ENCODE data around the gene NUBPL.

The NUBPL gene

GRCh38 chr14:31561155-31561846 lies at the start of gene NUBPL:
Gene NUBPL, plus strand, starts transcription at chr14:31561404. Its CDS starts 36 bp downstream, at chr14:31561440.
- DNase-seq, result peak; percentile 98

DNA sequence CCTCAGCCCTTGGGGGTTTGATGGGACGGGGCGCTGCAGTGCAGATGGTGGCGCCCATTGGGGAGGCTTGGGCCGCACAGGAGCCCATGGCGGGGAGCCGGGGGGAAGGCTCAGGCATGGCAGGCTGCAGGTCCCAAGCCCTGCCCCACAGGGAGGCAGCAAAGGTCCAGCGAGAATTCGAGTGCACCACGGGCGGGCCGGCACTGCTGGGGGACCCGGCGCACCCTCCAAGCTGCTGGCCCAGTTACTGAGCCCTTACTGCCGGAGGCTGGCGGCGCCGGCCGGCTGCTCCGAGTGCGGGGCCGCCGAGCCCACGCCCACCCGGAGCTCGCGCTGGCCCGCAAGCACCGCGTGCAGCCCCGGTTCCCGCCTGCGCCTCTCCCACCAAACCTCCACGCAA lies 34.1 kb upstream of the NUBPL start:
- no peak for DNase-seq

GRCh38 chr14:31527546-31527945 lies 33.7 kb upstream of the NUBPL start:
- DNase-seq, result no peak

GRCh38 chr14:31529053-31529452 lies 32.2 kb upstream of the NUBPL start:
- DNase-seq, result no peak

GRCh38 chr14:31530136-31530535 lies 31.1 kb upstream of the NUBPL start:
- no peak for DNase-seq

DNA sequence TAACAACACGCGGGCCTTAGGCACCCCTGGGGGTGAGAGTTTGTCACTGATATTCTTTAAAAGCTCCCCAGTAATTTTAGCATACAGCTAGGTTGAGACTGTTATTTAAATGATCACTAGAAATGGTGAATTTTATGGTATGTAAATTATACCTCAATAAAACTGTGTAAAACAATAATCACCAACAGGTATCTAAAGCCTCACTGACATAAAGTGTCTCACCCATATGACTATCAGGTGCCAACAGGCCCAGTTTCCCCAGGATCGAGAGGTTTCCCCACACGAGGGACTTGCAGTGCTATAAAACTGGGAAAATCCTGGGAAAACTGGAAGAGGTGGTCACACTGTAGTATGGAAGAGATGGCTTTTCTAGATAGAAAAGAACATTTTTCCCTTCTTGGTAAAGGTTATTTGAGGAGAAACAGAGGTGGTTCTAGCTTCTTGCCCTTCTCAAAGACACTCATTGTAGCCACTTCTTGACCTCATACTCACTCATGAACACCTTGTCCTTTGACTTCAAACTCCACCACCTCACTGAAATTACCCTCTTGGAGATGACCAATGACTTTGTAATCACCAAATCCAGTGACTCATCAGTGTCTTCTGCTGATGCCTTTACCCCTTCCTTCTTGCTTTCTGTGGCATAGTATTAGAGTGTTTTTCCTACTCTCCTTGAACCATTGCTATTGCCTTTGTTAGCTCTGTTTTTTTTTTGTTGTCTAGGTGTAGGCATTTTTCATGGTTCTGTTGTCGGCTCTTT lies 24.8 kb upstream of the NUBPL start:
- no peak for DNase-seq

GRCh38 chr14:31541702-31542101 lies 19.5 kb upstream of the NUBPL start:
- DNase-seq, result no peak

- DNase-seq, result no peak
Measured at GRCh38 chr14:31543969-31544799, 17.0 kb upstream of the NUBPL start.

- no peak for DNase-seq
Measured at GRCh38 chr14:31544816-31545215, 16.4 kb upstream of the NUBPL start.

DNA sequence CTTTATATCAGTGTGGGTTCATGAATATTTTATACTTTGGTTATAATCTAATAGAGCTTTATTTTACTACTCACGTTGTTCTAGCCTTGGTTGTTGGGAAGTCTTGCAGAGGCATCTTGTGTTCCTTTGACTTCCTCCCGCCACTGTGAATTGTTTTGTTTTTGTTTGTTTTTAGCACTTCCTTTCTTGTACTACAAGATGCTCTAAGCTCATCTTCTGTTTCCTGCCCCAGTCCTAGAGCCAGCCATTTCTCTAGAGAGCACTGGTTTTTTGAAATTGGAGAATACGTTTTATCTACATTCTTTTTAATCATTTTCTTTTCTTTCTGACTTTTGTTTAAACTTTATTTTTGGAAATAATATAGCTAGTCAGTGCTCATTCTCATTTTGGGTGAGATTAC lies 15.9 kb upstream of the NUBPL start:
- DNase-seq, result no peak

GRCh38 chr14:31549817-31550216 lies 11.4 kb upstream of the NUBPL start:
- DNase-seq, result no peak

DNA sequence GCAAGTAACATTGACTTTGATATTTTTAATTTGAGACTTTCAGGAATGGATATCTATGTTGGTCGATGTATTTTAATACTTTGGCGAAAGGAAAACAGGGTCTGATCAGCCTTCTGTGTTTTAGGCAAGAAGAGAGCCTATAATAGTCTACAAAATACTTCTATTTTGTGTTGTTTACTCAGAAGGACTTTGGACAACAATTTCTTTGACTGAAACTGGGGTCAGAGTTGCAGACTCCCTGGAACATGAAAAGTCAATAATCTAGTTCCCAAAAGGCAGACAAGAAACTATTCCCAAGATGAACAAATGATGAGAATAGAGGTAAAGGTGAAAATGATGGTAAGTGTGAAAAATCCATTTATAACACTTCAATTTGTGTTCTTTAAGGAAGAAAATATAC lies 10.6 kb upstream of the NUBPL start:
- no peak for DNase-seq

GRCh38 chr14:31556191-31556590 lies 5.0 kb upstream of the NUBPL start:
- no peak for DNase-seq

DNA sequence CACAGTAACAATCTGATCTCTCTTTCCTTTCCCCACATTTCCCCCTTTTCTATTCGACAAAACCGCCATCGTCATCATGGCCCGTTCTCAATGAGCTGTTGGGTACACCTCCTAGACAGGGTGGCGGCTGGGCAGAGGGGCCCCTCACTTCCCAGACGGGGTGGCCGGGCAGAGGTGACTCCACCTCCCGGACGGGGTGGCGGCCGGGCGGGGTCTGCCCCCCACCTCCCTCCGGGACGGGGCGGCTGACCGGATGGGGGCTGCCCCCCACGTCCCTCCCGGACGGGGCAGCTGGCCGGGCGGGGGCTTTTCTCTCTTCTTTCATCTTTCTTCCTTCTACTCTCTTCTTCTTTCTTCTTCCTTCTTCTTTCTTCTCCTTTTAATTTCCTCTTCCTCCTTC lies 1.3 kb upstream of the NUBPL start:
- no peak for DNase-seq

DNA sequence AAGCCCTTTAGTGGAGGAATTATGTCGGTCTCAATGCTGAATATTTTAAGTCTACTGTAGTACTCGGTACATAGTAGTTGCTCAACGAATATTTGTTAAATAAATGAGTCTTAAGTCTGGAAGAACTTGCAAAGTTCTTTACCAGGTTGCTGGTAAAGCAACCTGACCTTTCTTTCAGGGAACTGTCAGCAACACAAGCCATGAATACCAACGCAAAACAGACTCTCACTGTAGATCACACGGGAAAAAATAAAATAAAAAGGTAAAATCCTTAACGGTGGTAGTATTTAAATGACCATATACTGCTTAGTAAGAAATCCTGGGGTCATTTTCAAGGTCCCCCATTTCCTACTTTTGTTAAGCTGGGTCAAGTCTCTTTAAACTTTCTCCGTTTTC lies 447 bp upstream of the NUBPL start:
- DNase-seq, result no peak

GRCh38 chr14:31564194-31564593 lies 3.0 kb downstream of the NUBPL start:
- no peak for DNase-seq

GRCh38 chr14:31566456-31566855 lies 5.3 kb downstream of the NUBPL start:
- DNase-seq, result no peak

DNA sequence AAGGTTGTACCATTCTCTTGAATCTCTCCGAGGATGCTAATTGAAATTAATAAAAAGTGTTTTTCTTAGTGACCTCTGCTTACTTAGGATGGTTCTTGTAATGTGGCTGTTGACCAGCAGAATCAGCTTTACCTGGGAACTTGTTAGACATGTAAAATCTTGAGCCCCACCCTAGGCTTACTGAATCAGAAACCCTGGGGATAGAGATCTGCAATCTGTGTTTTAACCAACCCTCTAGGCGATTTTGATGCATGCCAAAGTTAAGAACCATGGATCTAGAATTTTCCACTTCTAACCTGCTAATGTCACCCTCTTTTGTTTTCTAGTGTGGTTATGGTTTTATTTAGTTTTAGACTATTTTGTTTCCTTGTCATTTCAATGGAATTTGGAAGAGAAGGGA lies 6.5 kb downstream of the NUBPL start:
- no peak for DNase-seq

DNA sequence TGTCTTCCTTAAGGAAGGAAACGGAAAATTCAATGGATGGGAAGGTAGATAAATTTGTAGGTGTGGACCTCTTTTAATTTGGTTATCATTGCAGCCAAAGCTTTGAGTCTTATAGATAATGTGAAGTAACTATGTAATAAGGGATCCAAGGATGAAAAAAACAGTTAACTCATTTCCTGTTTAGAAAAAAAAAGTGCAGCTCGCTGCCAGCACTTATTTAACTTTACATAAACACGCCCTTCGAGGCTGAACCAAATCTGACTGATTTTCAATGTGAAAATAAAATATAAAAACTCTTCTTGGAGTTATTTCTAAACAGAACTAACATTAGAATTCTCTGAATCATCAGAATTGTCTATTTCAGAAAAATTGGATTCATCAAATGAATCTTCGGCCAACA lies 7.0 kb downstream of the NUBPL start:
- no peak for DNase-seq

DNA sequence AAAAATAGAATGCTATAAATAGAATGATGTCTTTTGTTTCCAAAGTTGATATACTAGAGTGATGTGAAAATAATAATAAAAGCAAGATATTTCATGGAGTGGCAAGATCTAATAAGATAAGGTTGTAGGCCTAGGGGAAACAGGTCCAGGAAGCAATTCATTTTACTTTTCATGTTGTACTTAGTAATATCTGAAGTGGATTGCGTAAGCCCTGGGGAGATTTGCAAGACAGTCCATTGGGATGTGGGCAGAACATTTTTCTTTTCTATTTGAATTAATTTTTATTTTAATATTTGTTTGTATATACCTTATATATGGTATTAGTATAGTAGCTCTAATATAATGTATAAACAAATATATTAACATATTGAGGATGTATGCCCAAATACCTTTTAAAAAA lies 7.5 kb downstream of the NUBPL start:
- no peak for DNase-seq

GRCh38 chr14:31572955-31573354 lies 11.8 kb downstream of the NUBPL start:
- DNase-seq, result no peak

DNA sequence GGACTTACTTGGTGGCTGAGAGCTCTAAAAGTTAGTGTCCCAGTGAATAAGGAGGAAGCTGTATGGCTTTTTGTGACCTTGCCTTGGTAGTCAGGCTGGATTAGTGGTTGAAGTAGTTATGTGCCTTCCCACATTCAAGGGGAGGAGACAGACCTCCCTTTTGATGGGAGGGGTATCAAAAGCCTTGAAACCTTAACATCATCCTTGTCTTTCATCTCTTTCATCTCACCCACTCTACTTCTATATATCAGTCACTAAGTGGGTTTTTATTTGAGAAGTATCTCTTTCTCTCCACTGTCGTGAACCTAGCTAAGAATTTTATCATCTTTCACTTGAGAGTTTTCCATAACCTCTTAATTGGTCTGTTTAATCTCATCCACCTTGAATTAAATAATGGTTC lies 15.7 kb downstream of the NUBPL start:
- DNase-seq, result no peak

DNA sequence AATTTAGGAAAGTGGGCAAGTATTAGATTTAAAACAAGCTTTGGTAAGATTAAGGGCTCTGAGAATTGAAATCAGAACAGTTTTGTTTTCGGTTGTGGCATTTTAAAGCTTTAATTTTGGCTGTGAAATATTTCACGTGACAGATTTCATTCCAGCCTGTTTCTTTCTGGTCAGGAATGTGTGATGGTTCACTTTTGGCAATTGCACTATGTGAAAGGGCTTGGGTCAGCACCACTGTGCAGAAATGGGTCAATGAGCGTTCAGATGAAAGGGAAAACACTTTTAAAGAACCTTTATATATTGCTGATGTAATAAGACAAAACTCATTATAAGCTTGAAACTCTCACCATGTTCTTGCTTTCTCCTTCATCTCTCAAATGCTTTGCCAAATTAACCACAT lies 17.1 kb downstream of the NUBPL start:
- no peak for DNase-seq

Measured in right hindlimb (tissue), 1 donor.